Fibroblast of lung (primary cell): Measurements from ENCODE around the gene GTPBP6. TPM values are rescaled to one million over a fixed set of nuclear protein-coding genes. Genes with fewer than 3 reads are reported as not detected.

Source experiments
- DNase-seq, 2 donors: peaks; one replicate each; pipeline versions ENCODE4 v3.0.0 to v3.0.0-alpha.2; 2010; ENCODE audit warnings: low read depth in 2 of 2
- H2AFZ ChIP-seq: 2 replicates; pipeline ENCODE4 v1.5.1; 2012; ENCODE audit warnings: low read length, control low read depth, inconsistent platforms
- H3K27ac ChIP-seq: 2 replicates; pipeline ENCODE4 v1.5.1; 2011; ENCODE audit warnings: low read length, control low read depth; ENCODE audit not compliant: insufficient read depth
- H3K27me3 ChIP-seq: 2 replicates; pipeline ENCODE4 v1.5.1; 2011; ENCODE audit warnings: mild to moderate bottlenecking, low read length; ENCODE audit not compliant: control insufficient read depth, insufficient read depth
- H3K36me3 ChIP-seq: 2 replicates; pipeline ENCODE4 v1.5.1; 2011; ENCODE audit warnings: low read length; ENCODE audit not compliant: control insufficient read depth, insufficient read depth
- H3K4me1 ChIP-seq: 2 replicates; pipeline ENCODE4 v1.5.1; 2011; ENCODE audit warnings: low read length; ENCODE audit not compliant: control insufficient read depth, insufficient read depth; ENCODE audit errors: extremely low read depth
- H3K4me2 ChIP-seq: 2 replicates; pipeline ENCODE4 v1.5.1; 2011; ENCODE audit warnings: low read length, control low read depth; ENCODE audit not compliant: insufficient read depth; ENCODE audit errors: extremely low read depth
- H3K4me3 ChIP-seq, 4 experiments: fragments of 200-600 bp in 1 of 4; sonication (generic) in 1 of 4; replicated peaks in 1 of 4; 2 replicates each; pipeline ENCODE4 v1.5.1; 2011 to 2016; ENCODE audit warnings: low read length in 4 of 4, low read depth in 3 of 4, mild to moderate bottlenecking in 3 of 4, control low read depth in 2 of 4, inconsistent platforms in 1 of 4, mixed read lengths in 1 of 4; ENCODE audit not compliant: insufficient read depth in 1 of 4; ENCODE audit errors: control extremely low read depth in 1 of 4
- H3K79me2 ChIP-seq: 2 replicates; pipeline ENCODE4 v1.5.1; 2012; ENCODE audit warnings: mild to moderate bottlenecking, low read length, inconsistent platforms; ENCODE audit not compliant: control insufficient read depth, insufficient read depth
- H3K9ac ChIP-seq: 2 replicates; pipeline ENCODE4 v1.5.1; 2011; ENCODE audit warnings: mild to moderate bottlenecking, low read length, control low read depth; ENCODE audit not compliant: insufficient read depth
- H3K9me3 ChIP-seq: 2 replicates; pipeline ENCODE4 v1.5.1; 2012; ENCODE audit warnings: low read depth, low read length; ENCODE audit not compliant: control insufficient read depth, insufficient read depth
- H4K20me1 ChIP-seq: 2 replicates; pipeline ENCODE4 v1.5.1; 2011; ENCODE audit warnings: low read length; ENCODE audit not compliant: control insufficient read depth, insufficient read depth; ENCODE audit errors: extremely low read depth
- CTCF ChIP-seq, 2 donors: IDR thresholded peaks in 1 of 2; conservative IDR thresholded peaks in 1 of 2; 1 replicate in 1 of 2; 2 replicates in 1 of 2; pipeline ENCODE4 v1.5.1; 2011 to 2012; ENCODE audit warnings: low read length in 2 of 2, control low read depth in 1 of 2, inconsistent platforms in 1 of 2, low read depth in 1 of 2, mild to moderate bottlenecking in 1 of 2
- EZH2 ChIP-seq: IDR thresholded peaks from 2 replicates; pipeline ENCODE4 v1.5.1; 2012; ENCODE audit warnings: low read length, control low read depth, mild to moderate bottlenecking; ENCODE audit errors: missing control alignments
- polyA plus RNA-seq, 2 donors: library from polyadenylated mRNA; depleted of rRNA in 1 of 2; stranded (reverse) in 1 of 2; unstranded in 1 of 2; fragments of >200 nt; gene quantifications; 2 replicates each; pipeline ENCODE4 v1.2.1, GENCODE V29; 2011 to 2012; ENCODE audit warnings: missing spikeins in 1 of 2
- total RNA-seq: library from RNA; depleted of rRNA; stranded (reverse); fragments of >200 nt; gene quantifications from 2 replicates; pipeline ENCODE4 v1.2.1, GENCODE V29; 2014

Gene GTPBP6
- total and polyA plus RNA-seq, 2 donors (not counting 1 experiment from before 2014, with no cell fraction given), result 15.4 to 46.1 TPM

GRCh38 chrX:350534-351323 lies 32.1 kb upstream of the GTPBP6 start:
- Histone ChIP-seq H3K4me1 (no peaks in the 10 kb centered on the region), H3K9ac (no peak overlapping the region), H2AFZ (no peak overlapping the region), H3K9me3 (no peaks in the 10 kb centered on the region), H3K4me2 (no peak overlapping the region), H3K27ac (no peak overlapping the region), H3K79me2 (no peaks in the 10 kb centered on the region), H3K27me3 (no peaks in the 10 kb centered on the region), H3K4me3 (no peak overlapping the region), H3K36me3 (no peaks in the 10 kb centered on the region), H4K20me1 (no peaks in the 10 kb centered on the region)
- TF ChIP-seq CTCF (conservative IDR thresholded peaks at IDR 0.05 in 1 of 2, IDR thresholded peaks at IDR 0.05 in 1 of 2; ENCODE audit: low read depth in 1 of 2, low read length in 2 of 2), result no peak
- no peak for TF ChIP-seq EZH2
- DNase-seq, result no peak

GRCh38 chrX:350148-350533 lies 31.5 kb upstream of the GTPBP6 start:
- H3K4me2 ChIP-seq, result no peak overlapping the region
- H4K20me1 ChIP-seq, result no peaks in the 10 kb centered on the region
- H3K9ac ChIP-seq, result no peak overlapping the region
- no peak overlapping the region for H3K4me3 ChIP-seq
- no peak for TF ChIP-seq CTCF (conservative IDR thresholded peaks at IDR 0.05 in 1 of 2, IDR thresholded peaks at IDR 0.05 in 1 of 2; ENCODE audit: low read depth in 1 of 2, low read length in 2 of 2)
- TF ChIP-seq EZH2, result no peak
- H3K9me3 ChIP-seq, result no peaks in the 10 kb centered on the region
- H3K27ac ChIP-seq, result no peak overlapping the region
- no peak overlapping the region for H2AFZ ChIP-seq
- no peaks in the 10 kb centered on the region for H3K27me3 ChIP-seq
- H3K79me2 ChIP-seq, result no peaks in the 10 kb centered on the region
- H3K4me1 ChIP-seq, result no peaks in the 10 kb centered on the region
- no peak for DNase-seq
- no peaks in the 10 kb centered on the region for H3K36me3 ChIP-seq

GRCh38 chrX:349702-350101 lies 31.1 kb upstream of the GTPBP6 start:
- DNase-seq, result no peak
- H3K79me2 ChIP-seq, result no peaks in the 10 kb centered on the region
- H3K4me1 ChIP-seq, result no peaks in the 10 kb centered on the region
- H3K4me2 ChIP-seq, result no peak overlapping the region
- H3K27me3 ChIP-seq, result no peaks in the 10 kb centered on the region
- no peak overlapping the region for H3K4me3 ChIP-seq
- no peaks in the 10 kb centered on the region for H3K36me3 ChIP-seq
- no peak overlapping the region for H3K9ac ChIP-seq
- no peaks in the 10 kb centered on the region for H3K9me3 ChIP-seq
- H3K27ac ChIP-seq, result no peak overlapping the region
- TF ChIP-seq EZH2 (no peak), CTCF (conservative IDR thresholded peaks at IDR 0.05 in 1 of 2, IDR thresholded peaks at IDR 0.05 in 1 of 2; ENCODE audit: low read depth in 1 of 2, low read length in 2 of 2) (no peak)
- no peaks in the 10 kb centered on the region for H4K20me1 ChIP-seq
- no peak overlapping the region for H2AFZ ChIP-seq
